Measurements from ENCODE around the gene PFN1. TPM values are rescaled to one million over a fixed set of nuclear protein-coding genes. Genes with fewer than 3 reads are reported as not detected.

The PFN1 gene
- total RNA-seq, 3 donors from 2014 or later (not counting 1 experiment from before 2014, with no cell fraction given): 1,278 to 1,379 (median 1,308) TPM

DNA sequence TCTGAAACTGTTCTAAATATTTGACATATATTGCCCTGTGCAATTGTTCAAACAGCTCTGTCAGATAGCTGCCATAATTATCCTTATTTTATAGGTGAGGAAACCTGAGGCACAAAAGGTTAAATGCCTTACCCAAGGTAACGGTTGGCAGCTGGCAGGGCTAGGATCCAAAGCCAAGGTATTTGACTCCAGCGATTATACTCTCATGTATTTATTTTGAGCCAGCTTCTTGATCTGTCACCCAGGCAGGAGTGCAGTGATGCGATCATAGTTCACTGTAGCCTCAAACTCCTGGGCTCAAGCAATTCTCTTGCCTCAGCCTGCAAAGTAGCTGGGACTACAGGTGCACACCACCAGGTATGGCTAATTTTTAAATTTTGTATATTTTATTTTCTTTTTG is 9.8 kb upstream of the PFN1 start:
- 90% methylated on average over 3 of the region's 3 CpGs for WGBS (ENCODE audit: insufficient coverage)
- DNase-seq: no peak
- TF ChIP-seq, protein P1, sequence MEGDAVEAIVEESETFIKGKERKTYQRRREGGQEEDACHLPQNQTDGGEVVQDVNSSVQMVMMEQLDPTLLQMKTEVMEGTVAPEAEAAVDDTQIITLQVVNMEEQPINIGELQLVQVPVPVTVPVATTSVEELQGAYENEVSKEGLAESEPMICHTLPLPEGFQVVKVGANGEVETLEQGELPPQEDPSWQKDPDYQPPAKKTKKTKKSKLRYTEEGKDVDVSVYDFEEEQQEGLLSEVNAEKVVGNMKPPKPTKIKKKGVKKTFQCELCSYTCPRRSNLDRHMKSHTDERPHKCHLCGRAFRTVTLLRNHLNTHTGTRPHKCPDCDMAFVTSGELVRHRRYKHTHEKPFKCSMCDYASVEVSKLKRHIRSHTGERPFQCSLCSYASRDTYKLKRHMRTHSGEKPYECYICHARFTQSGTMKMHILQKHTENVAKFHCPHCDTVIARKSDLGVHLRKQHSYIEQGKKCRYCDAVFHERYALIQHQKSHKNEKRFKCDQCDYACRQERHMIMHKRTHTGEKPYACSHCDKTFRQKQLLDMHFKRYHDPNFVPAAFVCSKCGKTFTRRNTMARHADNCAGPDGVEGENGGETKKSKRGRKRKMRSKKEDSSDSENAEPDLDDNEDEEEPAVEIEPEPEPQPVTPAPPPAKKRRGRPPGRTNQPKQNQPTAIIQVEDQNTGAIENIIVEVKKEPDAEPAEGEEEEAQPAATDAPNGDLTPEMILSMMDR (IDR thresholded peaks at IDR 0.05): no peak
- Histone ChIP-seq H3K9me3 (ENCODE audit: control insufficient read depth, insufficient read depth, low read length) (no peaks in the 10 kb centered on the region), H3K27ac (ENCODE audit: low read length) (no peak overlapping the region), H3K27me3 (ENCODE audit: control insufficient read depth, insufficient read depth, low read length) (no peaks in the 10 kb centered on the region), H3K4me3 (ENCODE audit: low read length) (no peak overlapping the region), H3K4me1 (ENCODE audit: control insufficient read depth, insufficient read depth, low read length) (peaks cover 5% of the 10 kb centered on the region), H3K36me3 (ENCODE audit: control insufficient read depth, insufficient read depth, low read length) (peaks cover 16% of the 10 kb centered on the region)
- no peaks in the 10 kb centered on the region for H3K36me3 Mint-ChIP-seq
- H3K9me3 Mint-ChIP-seq: no peaks in the 10 kb centered on the region
- no peaks in the 10 kb centered on the region for H3K27me3 Mint-ChIP-seq (ENCODE audit: low read depth in 2 of 2)
- H3K4me1 Mint-ChIP-seq: peaks cover 0 to 6% of the 10 kb centered on the region in 2 donors
- intact Hi-C loops (cut with micrococcal nuclease): no loop called here
- no peak overlapping the region for H3K4me3 Mint-ChIP-seq
- no peak for ATAC-seq
- no peak overlapping the region for H3K27ac Mint-ChIP-seq

DNA sequence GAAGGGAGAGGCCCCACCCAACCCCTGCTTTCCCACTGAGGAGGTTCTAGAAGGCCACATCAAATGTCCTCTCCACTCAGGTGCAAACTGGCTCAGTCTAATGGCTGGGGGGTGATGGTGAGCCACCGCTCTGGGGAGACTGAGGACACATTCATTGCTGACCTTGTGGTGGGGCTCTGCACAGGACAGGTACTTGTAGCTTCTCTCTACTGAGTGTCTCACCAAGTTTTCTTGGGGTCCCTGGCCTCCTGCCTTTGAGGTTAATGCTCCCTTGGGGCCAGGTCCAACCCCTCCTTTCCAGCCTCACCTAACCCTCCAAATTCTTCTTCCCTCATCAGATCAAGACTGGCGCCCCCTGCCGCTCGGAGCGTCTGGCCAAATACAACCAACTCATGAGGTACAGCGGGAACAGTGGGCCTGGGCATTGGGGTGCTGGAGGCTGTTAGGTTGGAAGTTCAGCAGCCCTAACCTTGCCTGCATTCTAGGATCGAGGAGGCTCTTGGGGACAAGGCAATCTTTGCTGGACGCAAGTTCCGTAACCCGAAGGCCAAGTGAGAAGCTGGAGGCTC is 8.2 kb upstream of the PFN1 start:
- H3K4me1 Mint-ChIP-seq: peaks cover 0 to 6% of the 10 kb centered on the region in 2 donors
- no peaks in the 10 kb centered on the region for H3K36me3 Mint-ChIP-seq
- 90% methylated on average over 10 of the region's 10 CpGs for WGBS (ENCODE audit: insufficient coverage)
- H3K4me3 ChIP-seq (ENCODE audit: low read length): no peak overlapping the region
- H3K36me3 ChIP-seq (ENCODE audit: control insufficient read depth, insufficient read depth, low read length): peaks cover 15% of the 10 kb centered on the region
- TF ChIP-seq, protein P1 (IDR thresholded peaks at IDR 0.05): no peak
- H3K27ac ChIP-seq (ENCODE audit: low read length): no peak overlapping the region
- peak in 2 of 3 donors; percentile 39 to 40 for ATAC-seq
- H3K9me3 ChIP-seq (ENCODE audit: control insufficient read depth, insufficient read depth, low read length): no peaks in the 10 kb centered on the region
- H3K4me3 Mint-ChIP-seq: no peak overlapping the region
- peaks cover 5% of the 10 kb centered on the region for H3K4me1 ChIP-seq (ENCODE audit: control insufficient read depth, insufficient read depth, low read length)
- peak; percentile 42 to 56 for DNase-seq
- intact Hi-C loops (cut with micrococcal nuclease): no loop called here
- no peaks in the 10 kb centered on the region for H3K9me3 Mint-ChIP-seq
- H3K27me3 Mint-ChIP-seq (ENCODE audit: low read depth in 2 of 2): no peaks in the 10 kb centered on the region
- H3K27me3 ChIP-seq (ENCODE audit: control insufficient read depth, insufficient read depth, low read length): no peaks in the 10 kb centered on the region
- H3K27ac Mint-ChIP-seq: no peak overlapping the region

DNA sequence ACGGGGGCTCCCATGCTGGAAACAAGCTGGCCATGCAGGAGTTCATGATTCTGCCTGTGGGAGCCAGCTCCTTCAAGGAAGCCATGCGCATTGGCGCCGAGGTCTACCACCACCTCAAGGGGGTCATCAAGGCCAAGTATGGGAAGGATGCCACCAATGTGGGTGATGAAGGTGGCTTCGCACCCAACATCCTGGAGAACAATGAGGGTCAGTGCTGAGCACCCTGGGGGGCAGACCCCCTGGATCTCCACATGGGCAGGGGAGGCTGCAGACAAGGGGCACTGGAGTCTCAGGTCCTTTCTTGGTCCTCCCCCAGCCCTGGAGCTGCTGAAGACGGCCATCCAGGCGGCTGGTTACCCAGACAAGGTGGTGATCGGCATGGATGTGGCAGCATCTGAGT is 6.8 kb upstream of the PFN1 start:
- TF ChIP-seq, protein P1 (IDR thresholded peaks at IDR 0.05): no peak

DNA sequence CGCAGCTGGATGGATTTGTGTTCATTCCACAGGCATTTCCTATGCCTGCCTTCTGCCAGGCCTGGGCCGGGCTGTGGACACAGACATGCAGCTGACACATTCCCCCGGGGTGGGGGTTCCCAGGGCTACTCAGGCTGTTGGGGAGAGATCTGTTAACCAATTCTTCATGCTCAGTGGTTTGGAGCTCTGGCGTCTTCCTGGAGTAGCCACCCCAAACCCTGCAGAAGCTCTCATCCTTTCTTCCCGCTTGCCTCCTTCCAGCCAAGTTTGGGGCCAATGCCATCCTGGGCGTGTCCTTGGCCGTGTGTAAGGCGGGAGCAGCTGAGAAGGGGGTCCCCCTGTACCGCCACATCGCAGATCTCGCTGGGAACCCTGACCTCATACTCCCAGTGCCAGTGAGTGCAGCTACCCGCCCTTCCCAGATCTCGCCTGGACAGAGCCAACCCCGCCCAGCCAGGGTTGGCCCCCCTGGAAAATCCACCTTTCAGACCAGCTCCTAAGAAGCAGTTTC is 5.2 kb upstream of the PFN1 start:
- WGBS (ENCODE audit: insufficient coverage): 92% methylated on average over 14 of the region's 14 CpGs
- DNase-seq: no peak
- H3K4me1 ChIP-seq (ENCODE audit: control insufficient read depth, insufficient read depth, low read length): peaks cover 20% of the 10 kb centered on the region
- H3K27ac ChIP-seq (ENCODE audit: low read length): no peak overlapping the region
- Mint-ChIP-seq H3K9me3 (no peaks in the 10 kb centered on the region), H3K4me1 (peaks cover 13 to 24% of the 10 kb centered on the region in 2 donors), H3K4me3 (no peak overlapping the region), H3K27ac (no peak overlapping the region), H3K27me3 (ENCODE audit: low read depth in 2 of 2) (no peaks in the 10 kb centered on the region), H3K36me3 (no peaks in the 10 kb centered on the region)
- no peaks in the 10 kb centered on the region for H3K27me3 ChIP-seq (ENCODE audit: control insufficient read depth, insufficient read depth, low read length)
- intact Hi-C loops (cut with micrococcal nuclease): no loop called here
- H3K4me3 ChIP-seq (ENCODE audit: low read length): no peak overlapping the region
- H3K36me3 ChIP-seq (ENCODE audit: control insufficient read depth, insufficient read depth, low read length): no peaks in the 10 kb centered on the region
- H3K9me3 ChIP-seq (ENCODE audit: control insufficient read depth, insufficient read depth, low read length): no peaks in the 10 kb centered on the region
- ATAC-seq: no peak
- TF ChIP-seq, protein P1 (IDR thresholded peaks at IDR 0.05): no peak

More for the DNA sequence above, 6.8 kb upstream of the PFN1 start:
- H3K36me3 Mint-ChIP-seq: no peaks in the 10 kb centered on the region
- DNase-seq (no peak), ATAC-seq (no peak)
- no peaks in the 10 kb centered on the region for H3K27me3 ChIP-seq (ENCODE audit: control insufficient read depth, insufficient read depth, low read length)
- peaks cover 16% of the 10 kb centered on the region for H3K4me1 ChIP-seq (ENCODE audit: control insufficient read depth, insufficient read depth, low read length)
- H3K27ac ChIP-seq (ENCODE audit: low read length): no peak overlapping the region
- H3K4me1 Mint-ChIP-seq: peaks cover 13 to 20% of the 10 kb centered on the region in 2 donors
- H3K9me3 ChIP-seq (ENCODE audit: control insufficient read depth, insufficient read depth, low read length): no peaks in the 10 kb centered on the region
- no peak overlapping the region for H3K4me3 ChIP-seq (ENCODE audit: low read length)
- no peak overlapping the region for H3K27ac Mint-ChIP-seq
- no peaks in the 10 kb centered on the region for H3K9me3 Mint-ChIP-seq
- no peak overlapping the region for H3K4me3 Mint-ChIP-seq
- H3K36me3 ChIP-seq (ENCODE audit: control insufficient read depth, insufficient read depth, low read length): peaks cover 9% of the 10 kb centered on the region
- intact Hi-C loops (cut with micrococcal nuclease): no loop called here
- H3K27me3 Mint-ChIP-seq (ENCODE audit: low read depth in 2 of 2): no peaks in the 10 kb centered on the region
- WGBS (ENCODE audit: insufficient coverage): 95% methylated on average over 8 of the region's 8 CpGs
